NCI-H774 (cell line): ENCODE results near the gene SNCA.

Experiments
- DNase-seq: peaks from one replicate; lab custom pipeline; 2025; lab: John Stamatoyannopoulos, UW

SNCA gene

DNA sequence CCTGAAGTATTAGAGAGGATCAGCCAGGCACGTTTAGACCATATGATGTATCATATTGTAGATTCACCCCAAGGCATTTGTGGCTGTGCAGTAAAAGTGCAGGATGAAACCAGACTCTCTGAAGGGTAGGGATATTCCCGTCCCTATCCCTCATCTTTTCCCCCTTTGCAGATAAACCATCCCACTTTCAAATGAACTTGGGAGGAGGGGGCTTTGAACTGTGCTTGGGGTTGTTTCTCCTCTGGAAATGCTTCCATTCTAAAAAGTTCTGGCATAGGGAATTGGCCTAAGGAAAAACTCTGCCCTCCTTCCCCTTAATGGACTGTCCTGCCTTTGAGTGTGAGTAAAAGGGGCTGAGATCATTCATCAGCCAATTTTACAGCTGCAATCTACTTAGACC, 23.8 kb downstream of the SNCA start:
- DNase-seq, result no peak

DNA sequence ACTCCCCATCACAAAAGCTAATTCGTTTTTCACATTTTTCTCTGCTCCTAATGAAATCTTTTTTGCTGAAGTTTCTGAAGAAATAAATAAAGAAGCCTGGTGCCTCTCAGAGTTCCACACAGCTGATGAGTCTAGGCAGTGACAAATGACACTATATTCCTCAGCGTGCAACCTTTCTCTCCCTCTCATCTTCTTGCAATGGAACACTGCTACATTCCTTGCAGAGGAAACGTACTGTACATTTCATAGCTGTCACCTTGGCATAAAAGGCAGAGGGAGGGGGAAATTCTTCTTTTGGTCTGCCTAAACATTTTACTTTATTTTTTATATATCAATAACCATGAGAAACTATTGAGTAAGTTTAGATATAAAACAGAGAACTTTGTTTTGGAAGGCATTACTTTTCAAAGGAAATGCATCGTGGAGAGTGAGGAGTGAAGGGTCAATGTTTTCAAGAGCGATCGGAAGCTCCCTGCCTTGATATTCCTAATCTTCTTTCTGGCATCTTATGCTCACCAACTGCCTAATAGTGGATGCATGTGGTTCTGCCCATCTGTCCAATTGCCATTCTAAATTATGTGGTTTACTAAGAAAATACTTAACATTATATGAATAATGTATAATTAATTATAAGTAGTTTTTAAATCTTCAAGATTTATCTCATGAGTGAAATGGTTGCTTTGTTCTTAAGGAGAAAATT, 29.4 kb downstream of the SNCA start:
- no peak for DNase-seq

DNA sequence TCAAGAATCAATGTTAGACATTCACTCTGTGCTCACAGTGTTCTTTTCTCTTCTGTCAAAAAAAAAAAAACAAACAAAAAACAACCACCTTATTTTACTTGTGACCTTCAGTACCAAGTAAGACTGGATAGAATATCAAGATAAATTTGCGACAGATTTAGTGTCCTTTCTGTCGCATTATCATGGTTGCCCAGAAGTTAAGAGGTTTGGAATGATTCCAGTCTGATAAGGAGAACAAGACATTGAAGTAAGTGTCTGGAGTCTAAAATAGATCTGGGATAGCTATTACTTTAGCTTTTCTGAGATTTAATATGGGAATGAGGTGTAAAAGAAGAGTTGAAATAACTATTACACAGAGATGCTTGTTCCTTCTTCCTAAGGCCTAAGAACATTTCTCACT, 31.7 kb downstream of the SNCA start:
- no peak for DNase-seq

DNA sequence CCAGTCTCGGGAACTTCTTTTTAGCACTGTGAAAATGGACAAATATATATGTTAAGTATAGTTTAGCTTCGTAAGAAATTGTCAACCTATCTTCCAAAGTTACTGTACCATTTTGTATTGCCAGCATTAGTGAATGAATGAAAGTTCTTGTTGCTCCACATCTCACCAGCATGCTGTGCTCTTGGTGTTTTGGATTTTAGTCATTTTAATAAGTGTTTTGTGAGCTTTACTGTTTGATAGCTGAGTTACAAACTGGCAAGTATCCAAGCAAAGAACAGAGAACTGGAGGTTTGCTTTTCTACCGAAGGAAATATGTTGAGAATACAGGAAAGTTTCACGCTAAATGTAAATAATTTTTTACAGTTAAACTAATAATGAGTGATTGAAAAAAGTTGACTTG, 33.0 kb downstream of the SNCA start:
- no peak for DNase-seq

DNA sequence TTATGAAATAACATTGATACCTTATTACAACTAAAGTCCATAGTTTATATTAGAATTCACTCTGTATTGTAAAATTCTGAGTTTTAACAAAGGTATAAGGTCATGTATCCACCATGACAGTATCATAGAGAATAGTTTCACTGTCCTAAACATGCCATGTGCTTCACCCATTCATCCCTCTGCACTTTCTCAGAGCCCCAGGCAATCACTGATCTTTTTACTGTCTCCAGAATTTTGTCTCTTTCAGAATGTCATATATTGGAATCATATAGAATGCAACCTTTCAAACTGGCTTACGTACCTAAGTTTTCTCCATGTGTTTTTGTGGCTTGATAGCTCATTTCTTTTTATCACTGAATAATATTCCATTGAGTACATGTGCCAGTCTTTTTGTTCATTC, 33.9 kb downstream of the SNCA start:
- DNase-seq, result no peak

DNA sequence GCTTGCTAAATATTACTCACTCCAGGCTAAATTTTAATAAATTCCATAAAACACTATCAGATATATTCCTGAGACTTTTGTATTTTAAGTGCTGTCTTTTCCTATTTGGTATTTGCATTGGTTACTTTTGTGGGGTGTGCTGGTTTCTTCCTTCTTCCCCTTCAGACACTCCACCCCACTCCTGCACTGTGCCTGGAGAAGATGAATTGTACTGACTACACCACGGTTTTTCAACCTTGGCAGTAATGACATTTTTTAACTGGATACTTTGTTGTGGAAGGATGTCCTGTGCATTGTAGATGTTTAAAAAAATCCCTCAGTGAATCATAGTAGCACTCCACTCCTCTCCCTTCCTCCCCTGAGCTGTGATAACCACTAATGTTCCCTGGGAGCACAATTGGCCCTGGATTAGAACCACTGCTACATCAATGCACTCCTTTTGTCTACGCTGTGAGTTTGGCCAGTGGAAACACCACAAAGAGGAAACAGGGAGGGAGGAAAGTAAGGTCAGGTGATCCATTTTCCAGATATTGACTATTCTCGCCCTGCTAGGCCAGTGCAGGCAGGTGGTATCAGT, 36.3 kb downstream of the SNCA start:
- no peak for DNase-seq

DNA sequence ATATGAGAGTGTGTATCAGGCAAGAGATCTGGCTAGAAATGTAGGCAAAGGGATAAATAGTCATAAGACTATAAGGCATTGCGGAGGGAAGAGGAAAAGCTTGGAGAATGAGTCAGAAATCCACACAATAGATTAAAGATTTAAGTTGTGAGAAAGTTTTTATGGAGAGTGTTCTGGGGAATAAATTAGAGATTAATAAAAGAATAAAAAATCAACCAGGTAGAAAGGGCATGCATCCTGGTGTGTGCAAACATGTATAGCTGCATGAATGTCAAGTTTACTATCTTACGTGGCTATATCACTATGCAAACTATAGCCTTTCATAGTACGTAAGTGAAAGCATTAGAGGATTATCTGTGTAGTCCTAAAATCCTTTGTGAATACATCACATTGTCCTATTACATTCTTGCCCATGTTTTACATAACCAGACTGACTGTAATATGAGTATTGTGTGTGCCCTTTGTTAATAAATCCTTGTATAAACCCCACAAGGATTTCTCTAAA, 36.9 kb downstream of the SNCA start:
- DNase-seq, result no peak

DNA sequence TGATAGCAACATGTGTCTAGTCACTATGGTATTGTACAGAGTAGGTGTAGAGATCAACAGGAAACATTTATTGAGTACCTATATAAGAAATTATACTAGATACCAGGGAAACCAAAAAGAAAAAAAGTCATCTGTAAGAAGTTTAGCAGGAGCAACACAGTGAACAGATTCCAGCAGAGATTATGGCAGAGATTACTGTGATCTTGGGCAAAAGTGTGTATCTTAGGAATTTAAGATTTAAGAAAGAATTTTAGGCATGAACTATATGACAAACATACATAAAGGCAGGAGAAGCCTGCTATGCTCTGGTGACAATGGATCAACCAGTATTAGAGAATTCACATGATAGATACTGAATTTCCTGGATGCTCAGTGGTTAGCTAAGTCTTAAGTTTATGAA, 37.9 kb downstream of the SNCA start:
- DNase-seq, result no peak

DNA sequence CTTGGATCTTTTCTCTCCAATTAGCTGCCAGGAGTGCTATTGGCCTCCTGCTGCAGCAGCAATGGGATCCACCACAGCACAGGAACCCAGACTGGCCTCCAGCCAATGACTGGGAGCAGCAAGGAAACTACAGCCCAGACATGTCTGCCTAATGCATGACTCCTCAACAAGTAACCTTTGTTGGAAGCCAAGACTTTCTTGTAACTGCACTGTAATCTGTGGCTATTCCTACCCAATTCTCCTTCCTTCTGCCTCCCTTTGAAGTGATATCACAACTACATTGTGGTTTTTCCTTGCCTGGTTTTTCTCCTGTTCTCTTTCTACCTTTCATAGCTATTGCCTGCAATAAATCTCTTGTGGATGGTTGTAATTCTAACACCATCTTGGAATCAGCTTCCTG, 39.8 kb downstream of the SNCA start:
- no peak for DNase-seq

DNA sequence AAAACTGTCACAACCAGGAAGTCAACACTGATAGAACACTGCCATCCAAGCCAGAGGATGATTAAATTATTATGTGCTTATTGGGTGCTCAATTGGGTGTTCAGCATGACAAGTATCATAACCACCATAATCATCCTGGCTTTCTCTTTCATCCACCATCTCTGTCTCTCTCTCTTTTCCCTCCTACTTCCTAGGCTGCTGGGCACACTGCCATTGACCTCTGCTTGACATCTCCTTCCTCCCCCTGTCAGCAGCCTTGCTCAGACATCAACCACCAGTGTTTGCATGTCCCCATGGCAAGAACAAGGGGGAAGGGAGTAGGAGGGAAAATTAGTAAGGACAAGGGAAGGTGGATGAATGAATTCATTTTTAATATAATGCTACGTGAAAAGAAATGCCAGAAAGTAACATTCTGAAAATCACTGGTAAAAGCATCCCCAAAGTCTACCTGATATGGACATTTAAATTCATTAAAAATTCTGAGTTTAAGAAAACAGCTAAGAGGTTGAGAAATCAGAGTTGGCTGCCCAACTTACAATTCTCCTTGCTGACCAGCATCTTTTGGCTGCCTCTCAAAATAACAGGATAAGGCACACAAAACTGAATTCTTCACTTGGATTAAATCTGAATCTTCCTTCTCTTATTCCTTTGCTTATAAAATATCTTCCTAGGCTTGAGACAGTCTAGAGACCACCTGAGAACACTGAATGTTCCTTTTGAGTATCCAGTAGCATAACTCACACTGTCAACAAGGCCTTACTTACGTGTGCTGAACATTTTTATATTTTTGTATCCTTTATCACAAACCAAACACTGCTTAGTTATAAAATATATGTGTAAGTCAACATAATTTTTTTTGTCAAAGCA, 48.5 kb downstream of the SNCA start:
- no peak for DNase-seq

DNA sequence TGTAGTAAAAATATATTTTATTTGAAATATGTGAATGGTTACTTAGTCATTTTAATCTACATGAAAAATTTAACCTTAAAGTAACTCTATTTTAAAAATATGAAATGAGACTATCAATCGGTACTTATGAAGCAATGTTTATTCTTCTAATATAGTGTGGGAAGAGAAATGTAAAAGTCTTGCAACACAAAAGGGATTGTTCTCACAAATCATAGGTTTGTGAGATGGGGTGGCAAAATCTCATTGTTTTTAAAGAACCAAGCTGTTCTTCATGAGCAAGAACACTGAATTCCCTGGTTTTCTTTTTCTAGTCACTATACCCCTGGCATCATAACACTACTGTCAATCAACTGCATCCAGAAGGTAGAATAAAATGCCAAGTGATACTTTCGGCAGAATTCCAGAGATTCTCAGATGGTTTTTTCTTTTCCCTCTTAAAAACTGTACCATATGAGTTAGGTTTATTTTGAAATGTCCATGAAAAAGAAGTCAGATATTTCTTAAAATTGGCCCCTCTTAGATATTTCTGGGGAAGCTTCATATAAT, 52.2 kb downstream of the SNCA start:
- no peak for DNase-seq

DNA sequence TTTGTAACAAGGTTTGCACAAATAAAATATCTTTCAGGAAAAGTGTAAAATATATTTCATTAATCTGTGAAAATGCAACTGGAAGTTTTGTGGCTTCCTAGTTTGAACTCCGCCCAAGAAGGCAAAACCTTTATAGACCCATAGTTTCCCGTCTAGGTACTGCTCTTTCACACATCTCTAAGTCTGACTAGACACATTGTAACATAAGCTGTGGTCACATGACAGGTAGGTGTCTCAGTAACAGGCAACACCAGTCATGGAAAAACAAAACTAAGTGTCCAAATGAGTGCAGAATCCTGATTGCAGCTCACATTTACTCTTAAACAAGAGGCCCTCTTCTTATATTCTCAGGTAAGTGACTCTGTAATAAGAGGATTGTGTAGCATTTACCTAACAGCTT, 55.6 kb downstream of the SNCA start:
- DNase-seq, result no peak

DNA sequence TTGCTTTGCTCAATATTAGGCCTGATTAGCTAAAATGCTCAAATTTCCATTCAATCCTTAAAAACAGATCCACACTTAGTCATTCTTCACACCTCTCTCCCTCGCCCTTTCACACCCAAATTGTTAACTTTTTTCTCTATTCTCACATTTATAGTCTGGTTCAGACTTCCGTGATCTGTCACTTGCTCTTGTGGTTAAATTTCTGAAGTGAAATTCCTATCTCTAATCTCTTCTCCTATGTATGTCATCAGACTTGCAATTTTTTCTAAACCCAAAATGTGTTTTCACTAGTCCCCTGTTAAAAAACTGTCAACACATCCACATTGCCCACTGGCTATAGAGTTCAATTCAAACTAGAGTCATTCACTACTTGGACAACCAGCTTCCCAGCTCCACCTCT, 63.2 kb downstream of the SNCA start:
- DNase-seq, result no peak

DNA sequence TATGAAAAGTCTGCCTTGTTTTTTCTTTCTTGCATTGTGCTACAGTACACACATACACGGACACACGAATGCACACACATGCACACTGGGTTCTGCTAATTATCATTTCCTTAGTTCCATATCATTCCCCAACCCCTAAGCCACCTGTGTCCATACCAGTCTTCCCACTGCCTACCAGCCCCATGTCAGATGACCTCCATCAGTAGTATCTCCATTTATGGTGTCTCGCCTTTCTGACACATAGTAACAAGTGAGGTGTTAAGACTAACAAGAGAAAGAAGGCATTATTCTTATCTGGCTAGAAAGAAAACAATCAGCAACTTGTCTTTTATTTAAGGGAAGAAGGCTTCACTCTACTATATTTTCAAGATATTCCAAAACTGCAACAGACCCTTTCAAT, 67.1 kb downstream of the SNCA start:
- DNase-seq, result no peak

DNA sequence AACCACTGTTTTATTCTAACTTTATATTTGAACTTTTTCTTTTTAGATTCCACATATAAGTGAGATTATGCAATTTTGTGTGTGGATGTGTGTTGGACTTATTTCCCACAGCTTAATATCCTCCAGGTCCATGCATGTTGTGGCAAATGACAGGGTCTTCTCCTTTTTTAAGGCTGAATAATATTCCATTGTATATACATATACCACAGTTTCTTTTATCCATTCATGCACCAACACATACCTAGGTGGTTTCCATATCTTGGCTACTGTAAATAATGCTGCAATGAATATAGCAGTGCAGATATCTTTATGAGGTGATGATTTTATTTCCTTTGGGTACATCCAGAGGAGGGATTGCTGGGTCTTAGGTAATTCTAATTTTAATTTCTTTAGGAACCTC, 69.0 kb downstream of the SNCA start:
- no peak for DNase-seq

DNA sequence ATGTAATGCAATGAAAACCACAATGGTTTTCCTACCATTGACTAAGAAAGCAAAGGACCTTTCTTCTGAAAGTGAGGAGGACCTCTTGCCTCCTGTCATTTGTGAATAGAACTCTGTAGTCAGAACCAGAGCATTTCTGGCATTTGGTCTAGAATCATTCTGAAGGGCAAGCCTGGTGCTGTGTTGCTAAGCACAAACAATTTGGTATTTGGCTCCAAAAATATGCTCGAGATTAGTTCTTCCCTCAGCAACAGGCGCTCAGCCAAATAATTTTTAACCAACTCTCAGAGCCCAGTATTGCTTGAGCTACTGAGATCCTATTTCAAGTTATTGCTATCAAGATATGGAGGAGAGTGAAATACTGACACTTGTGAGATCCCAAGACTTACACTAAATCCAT, 71.0 kb downstream of the SNCA start:
- no peak for DNase-seq

DNA sequence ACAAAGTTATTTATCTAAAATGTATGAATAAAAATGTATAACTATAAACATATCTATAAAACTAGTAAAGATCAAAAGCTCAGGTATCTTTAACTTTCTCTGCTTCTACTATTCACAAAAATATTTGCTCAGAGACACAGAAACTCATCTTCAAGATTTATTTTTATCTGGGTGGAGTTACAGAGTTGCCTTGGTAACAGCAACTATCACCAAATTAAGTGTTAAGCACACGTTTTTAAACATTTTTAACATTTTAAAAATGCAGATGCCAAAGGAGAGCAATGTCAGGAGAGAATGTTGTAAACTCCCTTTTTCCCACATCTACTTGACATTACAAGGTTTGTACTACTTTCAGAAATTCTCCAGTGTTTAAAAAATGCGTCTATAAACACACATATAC, 71.4 kb downstream of the SNCA start:
- no peak for DNase-seq

DNA sequence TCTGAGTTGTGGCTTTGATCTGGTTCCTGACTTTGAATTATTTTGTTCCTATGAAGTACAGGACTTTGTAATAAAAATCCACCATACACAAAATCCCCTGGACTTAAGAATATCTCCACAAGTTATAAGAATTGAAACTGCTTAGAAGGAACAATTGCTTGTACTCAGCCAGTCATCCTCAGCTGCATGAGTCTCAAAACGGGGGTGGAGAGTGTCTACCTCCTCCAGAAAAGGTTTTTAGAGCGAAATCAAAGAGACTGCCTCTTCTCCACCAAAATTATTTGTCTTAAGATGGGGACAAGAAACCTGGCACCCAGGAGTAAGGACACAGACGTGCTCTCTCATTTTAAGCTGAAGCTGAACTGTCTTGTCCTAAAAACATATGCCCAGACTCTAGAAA, 74.7 kb downstream of the SNCA start:
- no peak for DNase-seq

DNA sequence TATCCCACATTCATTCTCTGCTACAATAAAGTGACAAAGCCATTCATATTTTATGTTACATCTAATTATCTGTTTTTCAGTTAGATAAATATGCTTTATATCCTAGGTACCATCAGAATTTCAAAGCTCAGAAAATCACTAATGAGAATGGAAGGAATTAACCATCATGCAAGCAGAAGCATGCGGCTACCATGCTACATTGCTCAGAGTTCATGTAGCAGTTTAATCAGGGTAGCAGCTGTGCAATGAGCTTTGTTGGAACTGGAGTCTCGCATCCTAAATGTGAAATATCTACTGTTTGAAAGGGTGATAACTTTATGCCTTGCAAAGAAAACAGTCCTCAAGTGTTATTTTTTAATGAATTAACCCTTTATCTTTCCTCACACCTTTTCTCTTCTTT, 77.5 kb downstream of the SNCA start:
- no peak for DNase-seq

DNA sequence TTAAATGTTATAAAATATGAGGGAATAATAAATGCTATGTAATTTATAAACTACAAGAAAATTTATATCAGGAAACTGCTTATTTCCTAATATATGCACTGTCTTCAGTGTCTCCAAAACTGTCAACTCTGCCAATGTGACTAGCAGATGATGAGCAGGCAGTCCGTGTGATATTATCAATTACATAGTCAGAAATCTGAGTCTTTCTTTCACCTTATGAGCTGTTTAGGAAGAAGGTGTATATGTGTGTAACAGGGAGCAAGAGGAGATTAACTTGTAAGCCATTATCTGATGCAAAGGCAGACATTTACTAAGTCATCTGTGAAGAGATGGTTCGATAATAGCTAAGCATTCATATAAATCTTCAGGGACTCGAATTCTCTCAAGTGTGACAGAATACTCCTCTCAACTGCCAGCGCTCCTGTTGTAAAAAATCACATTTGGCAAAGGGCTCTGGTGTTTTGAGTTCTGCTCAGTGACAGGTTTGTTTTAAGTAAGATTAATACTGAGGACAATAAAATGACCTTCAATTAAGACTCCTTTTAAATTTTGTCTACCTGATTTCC, 79.7 kb downstream of the SNCA start:
- no peak for DNase-seq

DNA sequence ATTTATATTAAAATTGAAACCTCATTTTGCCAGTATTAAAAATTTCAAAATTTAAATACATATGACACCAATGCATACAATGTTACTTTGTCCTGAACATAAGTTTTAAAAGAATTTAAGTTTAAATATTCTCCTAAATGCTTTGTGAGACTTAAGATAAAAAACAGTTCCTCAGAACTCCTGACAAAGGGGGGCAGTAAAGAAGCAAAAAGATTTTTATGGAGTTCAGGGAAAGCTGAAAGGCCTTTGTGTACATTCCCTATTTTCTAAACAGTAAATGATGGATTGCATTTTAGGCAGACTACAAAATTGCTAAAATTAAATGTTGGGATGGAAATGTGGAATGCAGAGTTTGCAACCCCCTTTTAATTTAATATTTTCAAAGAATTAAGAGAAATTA, 81.7 kb downstream of the SNCA start:
- DNase-seq, result no peak

DNA sequence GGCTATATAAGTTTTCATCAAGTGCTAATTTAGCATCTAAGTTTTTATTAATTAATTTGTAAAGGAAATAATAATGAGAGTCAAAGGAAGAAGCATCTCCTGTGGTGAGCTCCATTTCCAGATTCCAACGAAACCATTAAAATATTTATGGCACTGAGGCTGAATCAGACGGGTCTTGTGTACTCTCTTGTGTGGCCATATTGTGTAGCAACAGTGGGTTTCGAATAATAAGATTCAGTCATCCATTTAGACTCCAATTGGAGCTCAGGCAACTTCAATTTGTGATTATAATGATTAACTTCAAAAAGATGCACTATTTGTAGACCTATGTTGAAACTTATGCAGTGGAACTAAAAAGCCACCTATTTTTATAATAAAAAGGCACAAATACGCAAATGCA, 82.4 kb downstream of the SNCA start:
- no peak for DNase-seq
